ENCODE measurements around the gene EFTUD2. TPM values are rescaled to one million over a fixed set of nuclear protein-coding genes. Genes with fewer than 3 reads are reported as not detected.

Gene EFTUD2
- total RNA-seq, 2 experiments from 2014 or later = 207 to 208 TPM

GRCh38 chr17:44884941-44885340, 14.3 kb downstream of the EFTUD2 start:
- no peaks in the 10 kb centered on the region for H3K27me3 Mint-ChIP-seq
- ATAC-seq (no peak), DNase-seq (no peak)
- intact Hi-C loops (cut with micrococcal nuclease) = no loop called here
- ChIA-PET CTCF (interaction anchor here (0.6 to 2.4 kb wide), 8 partner anchors 13 to 251 kb away, joined by 3 to 10 read pairs (median 4); partner anchors contain the start of genes ACBD4 and EFTUD2), POLR2A (interaction anchor here (0.9 to 1.6 kb wide), 3 partner anchors 9 to 15 kb away, joined by 4 to 8 read pairs (median 6); partner anchors contain the start of gene EFTUD2)
- H3K36me3 Mint-ChIP-seq (ENCODE audit: low read depth) = peaks cover 39% of the 10 kb centered on the region
- no peaks in the 10 kb centered on the region for H3K9me3 Mint-ChIP-seq
- H3K27ac Mint-ChIP-seq = no peak overlapping the region
- H3K4me3 Mint-ChIP-seq = no peak overlapping the region
- TF ChIP-seq CTCF (IDR thresholded peaks at IDR 0.05) = no peak
- peaks cover 10% of the 10 kb centered on the region for H3K4me1 Mint-ChIP-seq (ENCODE audit: low read depth)

GRCh38 chr17:44881145-44881544, 18.1 kb downstream of the EFTUD2 start:
- intact Hi-C loops (cut with micrococcal nuclease) = no loop called here
- ChIA-PET POLR2A (interaction anchor here (0.8 to 1.3 kb wide), 3 partner anchors 10 to 18 kb away, joined by 3 to 5 read pairs (median 4); partner anchors contain the start of gene EFTUD2), CTCF (interaction anchor here (0.7 to 5.0 kb wide), 10 partner anchors 13 to 218 kb away, joined by 3 to 35 read pairs (median 4); no protein-coding TSS in a partner anchor)
- H3K27me3 Mint-ChIP-seq = no peaks in the 10 kb centered on the region
- no peak for ATAC-seq
- H3K36me3 Mint-ChIP-seq (ENCODE audit: low read depth) = peaks cover 54% of the 10 kb centered on the region
- H3K4me1 Mint-ChIP-seq (ENCODE audit: low read depth) = no peaks in the 10 kb centered on the region
- H3K27ac Mint-ChIP-seq = no peak overlapping the region
- no peak for TF ChIP-seq CTCF (IDR thresholded peaks at IDR 0.05)
- no peak overlapping the region for H3K4me3 Mint-ChIP-seq
- no peak for DNase-seq
- H3K9me3 Mint-ChIP-seq = no peaks in the 10 kb centered on the region

GRCh38 chr17:44880062-44880461, 19.2 kb downstream of the EFTUD2 start:
- CTCF ChIA-PET = interaction anchor here (1.1 to 5.0 kb wide), 5 partner anchors 9 to 106 kb away, joined by 3 to 35 read pairs (median 17); partner anchors contain the start of gene EFTUD2
- POLR2A ChIA-PET = interaction anchor here (1.4 kb wide), 1 partner anchor 11 kb away, joined by 5 read pairs; no protein-coding TSS in a partner anchor
- Mint-ChIP-seq H3K4me1 (ENCODE audit: low read depth) (no peaks in the 10 kb centered on the region), H3K27ac (no peak overlapping the region), H3K36me3 (ENCODE audit: low read depth) (peaks cover 54% of the 10 kb centered on the region), H3K27me3 (no peaks in the 10 kb centered on the region), H3K4me3 (no peak overlapping the region), H3K9me3 (no peaks in the 10 kb centered on the region)
- DNase-seq (no peak), ATAC-seq (no peak)
- intact Hi-C loops (cut with micrococcal nuclease) = no loop called here
- TF ChIP-seq CTCF (IDR thresholded peaks at IDR 0.05) = no peak

GRCh38 chr17:44879376-44879775, 19.9 kb downstream of the EFTUD2 start:
- intact Hi-C loops (cut with micrococcal nuclease) = no loop called here
- ChIA-PET CTCF (interaction anchor here (0.8 to 5.0 kb wide), 15 partner anchors 9 to 105 kb away, joined by 3 to 35 read pairs (median 8); partner anchors contain the start of gene EFTUD2), POLR2A (interaction anchor here (0.6 to 1.4 kb wide), 4 partner anchors 8 to 509 kb away, joined by 3 to 5 read pairs (median 4); no protein-coding TSS in a partner anchor)
- ATAC-seq (no peak), DNase-seq (no peak)
- Mint-ChIP-seq H3K36me3 (ENCODE audit: low read depth) (peaks cover 48% of the 10 kb centered on the region), H3K9me3 (no peaks in the 10 kb centered on the region), H3K27me3 (no peaks in the 10 kb centered on the region), H3K27ac (no peak overlapping the region), H3K4me3 (no peak overlapping the region), H3K4me1 (ENCODE audit: low read depth) (no peaks in the 10 kb centered on the region)
- no peak for TF ChIP-seq CTCF (IDR thresholded peaks at IDR 0.05)

GRCh38 chr17:44878627-44879221, 20.5 kb downstream of the EFTUD2 start:
- intact Hi-C loops (cut with micrococcal nuclease) = no loop called here
- no peak overlapping the region for H3K27ac Mint-ChIP-seq
- DNase-seq (peak; percentile 48), ATAC-seq (no peak)
- H3K4me1 Mint-ChIP-seq (ENCODE audit: low read depth) = no peaks in the 10 kb centered on the region
- CTCF ChIA-PET = interaction anchor here (0.6 to 5.0 kb wide), 23 partner anchors 9 to 248 kb away, joined by 3 to 35 read pairs (median 4); partner anchors contain the start of gene EFTUD2
- H3K9me3 Mint-ChIP-seq = no peaks in the 10 kb centered on the region
- no peak overlapping the region for H3K4me3 Mint-ChIP-seq
- TF ChIP-seq CTCF (IDR thresholded peaks at IDR 0.05) = peak; percentile 49
- H3K27me3 Mint-ChIP-seq = no peaks in the 10 kb centered on the region
- POLR2A ChIA-PET = interaction anchor here (0.6 to 1.4 kb wide), 6 partner anchors 8 to 508 kb away, joined by 3 to 5 read pairs (median 3); partner anchors contain the start of gene EFTUD2
- H3K36me3 Mint-ChIP-seq (ENCODE audit: low read depth) = peaks cover 47% of the 10 kb centered on the region
